CD4-positive, alpha-beta T cell treated with Interleukin-17A for 4 hours (primary cell): ENCODE data around the gene CLMP.
"Not testable (repeated sequence)": the region's sequence is repeated elsewhere in the genome, so short reads cannot be mapped to it uniquely, and the experiment has no call there.

Source experiments
- DNase-seq: peaks from one replicate; pipeline ENCODE4 v3.0.0-alpha.2; 2020; ENCODE audit warnings: mixed read lengths

The CLMP gene

DNA sequence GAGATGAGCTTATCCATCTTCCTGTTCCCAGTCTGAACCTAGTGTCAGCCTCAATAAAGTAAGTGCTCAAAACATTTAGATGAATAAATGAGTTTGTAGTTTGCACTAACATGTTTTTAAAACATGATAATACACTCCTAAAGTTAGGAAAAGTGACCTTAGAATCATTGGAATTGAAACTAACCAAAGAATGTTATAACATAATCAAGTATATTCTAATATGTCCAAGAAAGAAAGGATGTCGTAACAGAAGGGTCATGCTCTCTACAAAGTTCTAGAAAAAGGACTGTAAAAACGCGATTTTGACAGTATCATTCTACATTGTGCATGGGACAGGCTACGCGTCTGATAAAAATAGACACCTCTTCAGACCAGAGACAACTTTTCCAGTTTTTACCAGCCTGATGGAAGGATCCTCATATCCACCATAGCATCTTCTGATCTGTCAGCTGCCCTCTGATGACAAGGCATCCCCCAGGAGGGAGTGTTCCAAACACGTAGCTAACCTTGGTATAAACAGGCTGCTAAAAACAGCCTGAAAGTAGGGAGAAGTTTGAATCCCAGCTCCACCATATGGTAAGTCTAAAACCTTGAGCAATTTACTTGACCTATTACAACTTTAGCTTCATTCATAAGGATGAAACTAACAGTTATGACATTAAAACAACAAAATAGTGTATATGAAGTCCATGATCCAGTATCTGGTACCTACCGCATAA, 30.2 kb downstream of the CLMP start:
- DNase-seq, result no peak

- DNase-seq, result no peak
These were observed 31.4 kb downstream of the CLMP start for GRCh38 chr11:123163621-123164020.

DNA sequence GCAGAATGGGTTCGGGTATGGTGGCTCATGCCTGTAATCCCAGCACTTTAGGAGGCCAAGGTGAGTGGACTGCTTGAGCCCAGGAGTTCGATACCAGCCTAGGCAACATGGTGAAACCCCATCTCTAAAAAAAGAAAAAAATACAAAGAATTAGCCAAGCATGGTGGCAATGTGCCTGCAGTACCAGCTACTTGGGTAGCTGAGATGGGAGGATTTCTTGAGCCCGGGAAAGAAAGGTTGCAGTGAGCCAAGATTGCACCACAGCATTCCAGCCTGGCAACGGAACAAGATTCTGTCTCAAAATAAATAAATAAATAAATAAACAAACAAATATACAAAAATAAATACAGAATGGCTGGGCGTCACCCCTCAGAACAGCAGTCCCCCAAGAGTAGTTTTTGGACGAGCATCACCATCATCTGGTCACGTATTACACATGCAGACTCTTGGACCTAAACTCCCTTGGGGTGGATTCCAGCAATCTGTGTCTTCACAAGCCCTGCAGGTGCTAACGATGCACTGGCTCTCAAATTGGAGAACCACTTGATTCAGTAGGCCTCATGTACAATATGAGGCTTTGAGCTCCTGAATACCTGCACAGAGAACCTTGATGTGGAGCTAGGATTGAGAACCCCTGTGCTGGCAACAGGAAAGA, 33.5 kb downstream of the CLMP start:
- DNase-seq, result no peak

DNA sequence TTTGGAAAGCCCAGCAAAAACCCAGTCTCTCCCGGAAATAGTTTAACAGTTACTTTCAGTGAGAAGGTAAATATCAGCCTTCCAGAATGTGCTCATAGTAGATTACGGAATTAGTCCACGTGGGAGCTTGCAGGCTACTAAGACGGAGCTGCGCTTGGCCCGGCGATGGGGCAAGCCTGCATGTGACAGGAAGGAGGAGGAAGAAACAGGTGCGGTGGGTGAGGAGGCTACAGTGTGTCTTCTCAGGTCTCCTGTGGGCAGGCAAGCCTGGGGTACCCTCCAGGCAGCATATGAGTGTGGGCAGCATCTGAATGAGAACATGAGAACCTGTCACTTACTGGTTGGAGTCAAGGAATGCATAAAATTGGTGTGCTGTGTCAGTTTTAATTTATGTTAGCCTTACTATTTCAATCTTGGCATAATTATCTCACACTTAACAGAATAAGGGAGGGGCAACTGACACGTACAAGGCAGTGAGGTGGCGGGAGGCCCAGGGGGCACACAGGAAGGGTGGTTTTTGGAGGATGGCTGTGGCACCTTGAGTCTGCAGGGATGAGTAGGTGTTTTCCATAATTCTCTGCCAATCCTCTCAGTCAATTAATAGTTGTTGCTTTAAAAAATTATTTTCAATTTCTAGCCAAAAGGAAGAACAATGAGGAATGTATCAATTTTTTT, 35.7 kb downstream of the CLMP start:
- peak; percentile 6 for DNase-seq

GRCh38 chr11:123158033-123159003, 36.7 kb downstream of the CLMP start:
- no peak for DNase-seq

DNA sequence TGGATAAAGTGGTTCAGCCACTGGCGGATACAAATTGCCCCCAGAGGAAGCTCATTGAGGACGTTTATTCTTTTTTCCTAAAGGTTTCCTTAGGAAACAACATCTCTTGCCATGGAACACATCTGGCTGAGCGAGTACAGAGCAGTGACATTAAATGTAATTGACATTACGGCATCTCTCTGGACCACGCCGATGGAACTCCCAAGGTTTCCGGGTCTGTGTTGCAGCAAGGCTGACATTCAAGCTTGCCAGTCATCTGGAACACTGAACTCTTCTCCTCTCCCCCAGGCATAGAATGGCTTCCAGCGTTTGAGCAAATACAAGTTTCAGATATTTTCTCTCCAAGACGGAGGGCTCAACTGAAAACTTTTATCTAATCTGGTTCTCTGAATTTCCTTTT, 42.1 kb downstream of the CLMP start:
- DNase-seq, result no peak

DNA sequence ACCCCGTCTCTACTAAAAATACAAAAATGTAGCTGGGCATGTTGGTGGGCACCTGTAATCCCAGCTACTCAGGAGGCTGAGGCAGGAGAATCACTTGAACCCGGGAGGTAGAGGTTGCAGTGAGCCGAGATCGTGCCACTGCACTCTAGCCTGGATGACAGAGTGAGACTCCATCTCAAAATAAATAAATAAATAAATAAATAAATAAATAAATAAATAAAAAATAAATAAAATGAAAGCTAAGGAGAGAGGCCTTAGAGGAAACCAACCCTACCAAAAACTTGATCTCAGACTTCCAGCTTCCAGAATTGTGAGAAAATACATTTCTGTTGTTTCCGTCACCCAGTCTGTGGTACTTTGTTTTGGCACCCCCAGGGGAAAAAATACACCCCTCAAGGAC, 42.7 kb downstream of the CLMP start:
- DNase-seq, result not testable (repeated sequence)

DNA sequence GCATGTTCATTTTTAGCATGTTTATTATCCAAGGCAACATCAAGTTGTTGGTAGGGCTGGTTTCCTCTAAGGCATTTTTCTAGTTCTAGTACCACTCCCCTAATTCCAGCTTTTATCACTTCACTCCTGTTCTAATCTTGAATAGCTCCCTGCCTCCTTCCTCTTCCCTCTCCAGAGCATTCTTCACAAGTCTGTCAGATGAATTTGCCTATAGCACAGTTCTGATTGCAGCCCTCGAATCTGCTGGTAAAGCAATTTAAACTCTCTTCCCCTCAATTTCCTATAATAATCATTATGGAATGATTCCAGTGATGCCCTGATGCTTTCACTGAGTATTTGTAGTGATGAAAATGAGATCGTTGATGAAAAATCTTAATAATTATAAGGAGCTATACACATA, 43.3 kb downstream of the CLMP start:
- DNase-seq, result no peak

DNA sequence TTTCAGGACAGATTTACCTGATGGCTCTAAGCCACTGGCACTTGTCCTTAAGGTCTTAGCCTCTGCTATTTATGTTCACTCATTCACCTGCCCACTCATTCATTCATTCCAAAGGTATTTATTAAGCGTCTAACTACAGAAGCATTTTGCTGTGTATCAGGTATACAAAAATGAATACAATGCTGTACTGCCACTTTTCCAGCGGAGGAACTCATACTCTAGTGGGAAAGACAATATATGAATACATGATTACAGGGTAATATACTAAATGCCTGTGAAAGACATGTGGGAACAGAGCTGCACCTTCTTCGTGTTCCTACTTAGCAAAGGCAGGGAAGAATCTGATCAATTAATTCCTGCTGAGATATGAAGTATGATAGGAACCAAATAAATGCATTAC, 43.7 kb downstream of the CLMP start:
- DNase-seq, result no peak

DNA sequence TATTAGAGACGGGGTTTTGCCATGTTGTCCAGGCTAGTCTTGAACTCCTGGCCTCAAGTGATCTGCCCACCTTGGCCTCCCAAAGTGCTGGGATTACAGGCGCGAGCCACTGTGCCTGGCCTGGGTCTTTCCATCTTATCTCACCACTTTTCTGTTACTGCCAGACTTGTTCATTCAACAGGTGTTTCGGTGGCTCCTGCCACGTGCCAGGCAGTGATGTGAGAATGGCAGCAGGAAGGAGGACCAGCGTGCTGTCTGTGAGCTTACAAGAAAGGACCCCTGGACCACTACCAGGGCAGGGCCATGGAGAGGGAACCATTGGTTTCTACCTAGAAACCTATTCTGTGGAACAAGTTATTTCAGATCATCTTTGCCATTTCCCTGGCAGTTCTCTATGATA, 44.2 kb downstream of the CLMP start:
- DNase-seq, result no peak

- no peak for DNase-seq
These were observed 46.1 kb downstream of the CLMP start for GRCh38 chr11:123148965-123149364.

DNA sequence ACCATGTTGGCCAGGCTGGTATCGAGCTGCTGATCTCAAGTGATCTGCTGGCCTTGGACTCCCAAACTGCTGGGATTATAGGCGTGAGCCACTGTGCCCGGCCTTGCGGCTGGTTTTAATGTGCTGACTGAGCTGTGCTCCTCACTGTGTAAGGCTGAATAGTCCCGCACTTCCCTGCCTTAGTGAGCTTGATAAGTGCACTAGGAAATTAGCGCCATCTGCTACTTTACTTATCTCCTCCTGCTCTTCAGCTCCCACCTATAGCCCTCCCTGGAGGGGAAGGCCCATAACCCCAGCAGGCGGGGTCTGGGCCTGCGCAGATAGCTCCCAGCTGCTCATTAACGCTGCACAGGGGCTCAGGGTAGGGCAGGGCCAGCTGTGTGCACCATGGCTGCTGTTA, 49.4 kb downstream of the CLMP start:
- DNase-seq, result no peak

DNA sequence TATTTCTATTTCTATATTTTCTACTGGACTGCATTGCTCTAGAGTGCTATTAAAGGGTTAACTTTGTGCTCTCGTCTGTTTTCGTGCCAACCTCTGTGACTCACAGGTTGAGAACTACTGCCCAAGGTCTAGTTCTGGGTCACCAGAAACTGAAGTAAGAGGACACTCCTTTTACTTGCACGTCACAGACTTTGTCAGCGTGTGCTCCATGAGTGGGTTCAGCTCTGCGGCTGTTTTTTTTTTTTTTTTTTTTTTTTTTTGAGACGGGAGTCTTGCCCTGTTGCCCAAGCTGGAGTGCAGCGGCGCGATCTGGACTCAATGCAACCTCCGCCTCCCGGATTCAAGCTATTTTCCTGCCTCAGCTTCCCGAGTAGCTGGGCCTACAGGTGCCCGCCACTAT, 49.8 kb downstream of the CLMP start:
- DNase-seq, result no peak

GRCh38 chr11:123144707-123145106, 50.3 kb downstream of the CLMP start:
- no peak for DNase-seq

DNA sequence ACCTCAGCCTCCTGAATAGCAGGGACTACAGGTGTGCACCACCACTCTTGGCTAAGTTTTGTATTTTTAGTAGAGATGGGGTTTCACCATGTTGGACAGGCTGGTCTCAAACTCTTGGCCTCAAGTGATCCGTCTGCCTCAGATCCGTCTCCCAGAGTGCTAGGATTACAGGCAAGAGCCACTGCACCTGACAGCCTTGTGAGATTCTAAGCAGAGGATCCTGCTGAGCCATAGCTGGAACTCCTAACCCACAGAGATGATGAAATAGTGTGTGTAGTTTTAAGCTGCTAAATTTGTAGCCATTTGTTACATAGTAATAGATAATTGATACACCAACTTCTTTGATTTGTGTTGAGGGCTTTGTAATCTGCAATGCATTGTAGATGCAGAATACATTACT, 51.1 kb downstream of the CLMP start:
- no peak for DNase-seq

DNA sequence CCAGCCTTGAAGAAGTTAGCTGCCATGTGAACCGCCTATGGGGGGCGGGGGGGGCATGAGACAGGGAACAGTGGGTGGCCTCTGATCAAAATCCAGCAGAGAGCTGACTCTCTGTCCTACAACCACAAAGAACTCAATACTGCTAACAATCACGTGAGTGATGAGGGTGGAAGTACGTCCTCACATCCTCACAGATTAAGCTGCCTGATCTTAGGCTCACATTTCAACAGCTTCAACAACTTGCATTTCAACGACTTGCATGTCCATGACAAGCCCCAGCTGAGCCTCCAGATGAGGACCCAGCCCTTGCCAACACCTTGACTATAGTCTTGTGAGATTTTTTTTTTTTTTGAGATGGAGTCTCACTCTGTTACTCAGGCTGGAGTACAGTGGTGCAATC, 51.6 kb downstream of the CLMP start:
- DNase-seq, result no peak

- no peak for DNase-seq
These were observed 55.8 kb downstream of the CLMP start for GRCh38 chr11:123139206-123139605.

GRCh38 chr11:123137431-123138224, 57.4 kb downstream of the CLMP start:
- no peak for DNase-seq

- DNase-seq, result no peak
These were observed 59.1 kb downstream of the CLMP start for GRCh38 chr11:123135863-123136446.

GRCh38 chr11:123132881-123133280, 62.2 kb downstream of the CLMP start:
- no peak for DNase-seq

- not testable (repeated sequence) for DNase-seq
These were observed 62.8 kb downstream of the CLMP start for GRCh38 chr11:123132034-123132766.
